Measurements from ENCODE around the gene WWOX. TPM values are rescaled to one million over a fixed set of nuclear protein-coding genes. Genes with fewer than 3 reads are reported as not detected.

Gene WWOX
- total RNA-seq, 1 donor from 2014 or later = 29.6 TPM

DNA sequence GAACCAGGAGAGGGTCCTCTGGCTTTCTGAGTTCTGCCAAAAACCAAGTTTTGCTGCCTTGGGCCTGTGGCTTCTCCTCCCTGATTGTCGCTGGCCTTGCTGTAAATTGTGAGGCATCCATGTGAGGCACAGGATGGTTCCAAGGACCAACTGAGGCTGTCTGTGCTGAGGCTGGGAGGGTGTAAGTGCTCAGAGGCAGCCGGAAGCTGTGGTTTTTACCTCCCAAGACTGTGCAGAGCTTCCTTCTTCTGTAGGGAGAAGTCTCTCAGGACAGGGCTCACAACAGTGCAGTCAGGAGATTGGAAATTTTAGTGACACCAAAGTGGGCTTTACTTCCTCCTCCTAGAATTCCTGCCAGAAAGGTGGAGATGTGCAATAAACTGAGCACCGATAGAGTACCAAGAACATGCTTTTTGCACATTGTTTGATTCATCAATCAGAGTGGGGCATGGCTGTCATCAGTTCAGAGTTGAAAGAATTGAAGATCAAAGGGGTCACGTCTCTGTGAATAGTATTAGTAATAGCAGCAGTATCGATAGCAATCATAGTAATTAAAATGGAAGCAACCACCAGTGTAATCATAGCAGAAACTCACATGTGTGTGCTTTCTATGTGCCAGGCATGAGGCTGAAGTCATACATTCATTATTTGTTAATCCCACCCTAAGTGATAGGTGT is 467.1 kb downstream of the WWOX start:
- DNase-seq (ENCODE audit: low read depth) = no peak
- no peak for TF ChIP-seq CTCF (conservative IDR thresholded peaks at IDR 0.05; ENCODE audit: low read depth, low read length)
- H3K4me3 ChIP-seq (ENCODE audit: low read depth, low read length) = no peak overlapping the region

DNA sequence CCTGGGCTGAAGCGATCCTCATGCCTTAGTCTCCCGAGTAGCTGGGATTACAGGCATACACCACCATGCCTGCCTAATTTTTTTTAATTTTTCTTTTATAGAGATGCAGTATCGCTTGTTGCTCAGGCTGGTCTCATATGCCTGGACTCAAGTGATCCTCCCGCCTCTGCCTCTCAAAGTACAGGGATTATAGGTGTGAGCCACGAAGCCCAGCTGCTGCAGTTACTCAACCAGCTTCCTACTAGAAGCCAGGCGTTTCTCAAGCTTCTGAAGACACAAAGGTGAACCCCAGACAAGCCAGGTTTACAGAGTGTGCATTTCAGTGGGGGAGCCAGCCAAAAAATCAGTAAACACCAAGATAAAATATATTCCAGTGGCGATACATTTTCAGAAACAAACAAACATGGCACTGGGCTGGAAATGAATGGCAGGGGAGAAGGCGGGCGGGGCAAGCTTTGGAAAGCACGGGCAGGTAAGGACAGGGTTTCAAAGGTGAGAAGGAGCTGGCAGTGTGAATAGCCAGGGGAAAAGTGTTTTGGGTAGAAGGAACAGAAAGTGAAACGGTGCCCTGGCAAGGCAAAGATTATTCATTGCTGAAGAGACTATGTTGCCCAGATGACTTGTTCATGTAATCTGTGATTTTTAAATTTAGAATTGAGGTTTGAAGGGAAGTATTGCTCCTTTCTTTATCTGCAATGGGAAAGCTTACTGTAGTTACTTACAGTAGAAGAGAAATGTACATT is 471.1 kb downstream of the WWOX start:
- DNase-seq (ENCODE audit: low read depth) = no peak
- no peak for TF ChIP-seq CTCF (conservative IDR thresholded peaks at IDR 0.05; ENCODE audit: low read depth, low read length)
- no peak overlapping the region for H3K4me3 ChIP-seq (ENCODE audit: low read depth, low read length)

GRCh38 chr16:78571434-78571833 is 472.0 kb downstream of the WWOX start:
- TF ChIP-seq CTCF (conservative IDR thresholded peaks at IDR 0.05; ENCODE audit: low read depth, low read length) = no peak
- no peak overlapping the region for H3K4me3 ChIP-seq (ENCODE audit: low read depth, low read length)
- DNase-seq (ENCODE audit: low read depth) = no peak

DNA sequence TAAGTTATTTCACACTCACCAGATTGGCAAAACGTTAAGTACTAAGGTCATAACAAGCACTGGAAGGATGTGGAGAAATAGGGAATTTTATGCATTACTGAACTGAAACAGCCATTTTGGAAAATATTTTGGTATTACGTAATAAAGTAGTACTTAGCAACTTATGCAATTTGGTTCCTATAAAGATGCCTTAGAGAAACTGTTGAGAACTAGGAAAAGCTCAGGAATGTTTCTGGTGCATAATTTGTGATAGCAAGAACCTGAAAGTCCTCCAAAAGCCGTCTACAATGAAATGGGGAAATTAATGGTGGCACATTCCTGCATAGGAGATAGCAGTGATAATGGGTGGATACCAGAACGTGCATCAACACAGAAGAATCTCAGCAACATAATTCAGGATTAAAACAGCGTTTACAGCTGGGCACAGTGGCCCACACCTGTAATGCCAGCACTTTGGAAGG is 472.5 kb downstream of the WWOX start:
- no peak for DNase-seq (ENCODE audit: low read depth)
- H3K4me3 ChIP-seq (ENCODE audit: low read depth, low read length) = no peak overlapping the region
- no peak for TF ChIP-seq CTCF (conservative IDR thresholded peaks at IDR 0.05; ENCODE audit: low read depth, low read length)

GRCh38 chr16:78574571-78574970 is 475.1 kb downstream of the WWOX start:
- no peak overlapping the region for H3K4me3 ChIP-seq (ENCODE audit: low read depth, low read length)
- no peak for DNase-seq (ENCODE audit: low read depth)
- TF ChIP-seq CTCF (conservative IDR thresholded peaks at IDR 0.05; ENCODE audit: low read depth, low read length) = no peak

- no peak for DNase-seq (ENCODE audit: low read depth)
- no peak for TF ChIP-seq CTCF (conservative IDR thresholded peaks at IDR 0.05; ENCODE audit: low read depth, low read length)
- no peak overlapping the region for H3K4me3 ChIP-seq (ENCODE audit: low read depth, low read length)
Measured at GRCh38 chr16:78576941-78577340, 477.5 kb downstream of the WWOX start.

Measured in epithelial cell of proximal tubule (primary cell).